Tibial nerve (tissue), 4 donors: ENCODE results near the gene ZNHIT2. TPM values are rescaled to one million over a fixed set of nuclear protein-coding genes. Genes with fewer than 3 reads are reported as not detected.
A peak's percentile ranks its signal among the peaks of the same experiment; 100 is the strongest.

ENCODE experiments used
- DNase-seq, 2 donors: peaks; one replicate each; pipeline ENCODE4 v3.0.0-alpha.2; 2019; ENCODE audit warnings: low spot score in 2 of 2
- H3K27ac ChIP-seq, 4 donors: fragments of 200-600 bp; sonication (generic) in 3 of 4; one replicate each; pipeline ENCODE4 v1.5.1; 2017 to 2019; ENCODE audit warnings: mild to moderate bottlenecking in 1 of 4
- H3K27me3 ChIP-seq, 2 donors: fragments of 200-600 bp; sonication (generic) in 1 of 2; one replicate each; pipeline versions ENCODE4 v1.5.1 to v1.6.0; 2017 to 2019
- H3K36me3 ChIP-seq, 3 donors: fragments of 200-600 bp; sonication (generic); one replicate each; pipeline ENCODE4 v1.5.1; 2018 to 2019
- H3K4me1 ChIP-seq, 4 donors: fragments of 200-600 bp; sonication (generic) in 3 of 4; one replicate each; pipeline ENCODE4 v1.5.1; 2017 to 2019
- H3K4me3 ChIP-seq, 4 donors: fragments of 200-600 bp; sonication (generic) in 3 of 4; one replicate each; pipeline ENCODE4 v1.5.1; 2017 to 2019; ENCODE audit warnings: mild to moderate bottlenecking in 1 of 4, moderate library complexity in 1 of 4
- H3K9me3 ChIP-seq, 4 donors: fragments of 200-600 bp; sonication (generic) in 3 of 4; one replicate each; pipeline ENCODE4 v1.5.1; 2017 to 2019
- EP300 ChIP-seq, 2 donors: sonication (generic); formaldehyde crosslinking; IDR thresholded peaks; one replicate each; pipeline ENCODE4 v1.6.1; 2017; ENCODE audit warnings: antibody characterized with exemption in 2 of 2, mild to moderate bottlenecking in 1 of 2
- POLR2A ChIP-seq, 2 donors: fragments of 450-650 bp; IDR thresholded peaks; one replicate each; pipeline ENCODE4 v1.6.1; 2017; ENCODE audit warnings: antibody characterized with exemption in 2 of 2, mild to moderate bottlenecking in 2 of 2, moderate library complexity in 2 of 2
- WGBS, 2 donors: methylation state at CpG; one replicate each; pipeline ENCODE4 v1.1.5; 2018; 5-methylcytosine and 5-hydroxymethylcytosine counted together
- total RNA-seq, 4 donors: library from RNA; depleted of rRNA; stranded (reverse); fragments of >200 nt; gene quantifications; one replicate each; pipeline ENCODE4 v1.1.0, GENCODE V29; 2016
- TF ChIP-seq, protein P1 (sequence below), 5 experiments: fragments of 200-600 bp in 3 of 5; fragments of 450-650 bp in 2 of 5; sonication (generic) in 3 of 5; IDR thresholded peaks; one replicate each; pipeline ENCODE4 v1.5.1; 2016 to 2019; ENCODE audit warnings: antibody characterized with exemption in 5 of 5, mild to moderate bottlenecking in 3 of 5, moderate library complexity in 2 of 5

Gene ZNHIT2
- total RNA-seq, 4 donors from 2014 or later, result 19.2 to 26.8 (median 22.6) TPM

DNA sequence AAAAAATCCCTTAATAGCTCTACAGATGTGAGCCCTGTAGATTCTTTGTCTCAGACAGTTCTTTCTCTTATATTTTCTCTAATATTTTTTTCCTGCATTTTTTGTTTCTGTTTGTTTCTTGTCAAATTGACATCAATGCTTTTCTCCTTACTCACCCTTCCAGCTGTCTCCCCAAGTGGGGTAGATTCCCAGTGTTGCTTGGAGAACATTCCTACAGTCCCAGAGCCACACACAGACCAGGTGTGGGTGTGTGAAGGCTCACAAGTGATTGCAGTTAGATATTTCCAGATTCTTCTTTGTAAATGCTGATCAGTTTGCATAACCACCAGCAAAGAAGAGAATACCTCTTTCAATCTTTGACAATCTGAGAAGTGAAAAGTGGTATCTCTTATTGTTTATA, 14.0 kb downstream of the ZNHIT2 start:
- no peak for DNase-seq
- TF ChIP-seq POLR2A (IDR thresholded peaks at IDR 0.05) (no peak), EP300 (IDR thresholded peaks at IDR 0.05) (no peak)
- TF ChIP-seq, protein P1, sequence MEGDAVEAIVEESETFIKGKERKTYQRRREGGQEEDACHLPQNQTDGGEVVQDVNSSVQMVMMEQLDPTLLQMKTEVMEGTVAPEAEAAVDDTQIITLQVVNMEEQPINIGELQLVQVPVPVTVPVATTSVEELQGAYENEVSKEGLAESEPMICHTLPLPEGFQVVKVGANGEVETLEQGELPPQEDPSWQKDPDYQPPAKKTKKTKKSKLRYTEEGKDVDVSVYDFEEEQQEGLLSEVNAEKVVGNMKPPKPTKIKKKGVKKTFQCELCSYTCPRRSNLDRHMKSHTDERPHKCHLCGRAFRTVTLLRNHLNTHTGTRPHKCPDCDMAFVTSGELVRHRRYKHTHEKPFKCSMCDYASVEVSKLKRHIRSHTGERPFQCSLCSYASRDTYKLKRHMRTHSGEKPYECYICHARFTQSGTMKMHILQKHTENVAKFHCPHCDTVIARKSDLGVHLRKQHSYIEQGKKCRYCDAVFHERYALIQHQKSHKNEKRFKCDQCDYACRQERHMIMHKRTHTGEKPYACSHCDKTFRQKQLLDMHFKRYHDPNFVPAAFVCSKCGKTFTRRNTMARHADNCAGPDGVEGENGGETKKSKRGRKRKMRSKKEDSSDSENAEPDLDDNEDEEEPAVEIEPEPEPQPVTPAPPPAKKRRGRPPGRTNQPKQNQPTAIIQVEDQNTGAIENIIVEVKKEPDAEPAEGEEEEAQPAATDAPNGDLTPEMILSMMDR (IDR thresholded peaks at IDR 0.05), result no peak
- Histone ChIP-seq H3K9me3 (no peaks in the 10 kb centered on the region), H3K27me3 (no peaks in the 10 kb centered on the region), H3K36me3 (peaks cover 0 to 32% (median 7%) of the 10 kb centered on the region in 3 donors), H3K27ac (no peak overlapping the region), H3K4me1 (peaks cover 0 to 21% (median 0%) of the 10 kb centered on the region in 4 donors), H3K4me3 (no peak overlapping the region)

DNA sequence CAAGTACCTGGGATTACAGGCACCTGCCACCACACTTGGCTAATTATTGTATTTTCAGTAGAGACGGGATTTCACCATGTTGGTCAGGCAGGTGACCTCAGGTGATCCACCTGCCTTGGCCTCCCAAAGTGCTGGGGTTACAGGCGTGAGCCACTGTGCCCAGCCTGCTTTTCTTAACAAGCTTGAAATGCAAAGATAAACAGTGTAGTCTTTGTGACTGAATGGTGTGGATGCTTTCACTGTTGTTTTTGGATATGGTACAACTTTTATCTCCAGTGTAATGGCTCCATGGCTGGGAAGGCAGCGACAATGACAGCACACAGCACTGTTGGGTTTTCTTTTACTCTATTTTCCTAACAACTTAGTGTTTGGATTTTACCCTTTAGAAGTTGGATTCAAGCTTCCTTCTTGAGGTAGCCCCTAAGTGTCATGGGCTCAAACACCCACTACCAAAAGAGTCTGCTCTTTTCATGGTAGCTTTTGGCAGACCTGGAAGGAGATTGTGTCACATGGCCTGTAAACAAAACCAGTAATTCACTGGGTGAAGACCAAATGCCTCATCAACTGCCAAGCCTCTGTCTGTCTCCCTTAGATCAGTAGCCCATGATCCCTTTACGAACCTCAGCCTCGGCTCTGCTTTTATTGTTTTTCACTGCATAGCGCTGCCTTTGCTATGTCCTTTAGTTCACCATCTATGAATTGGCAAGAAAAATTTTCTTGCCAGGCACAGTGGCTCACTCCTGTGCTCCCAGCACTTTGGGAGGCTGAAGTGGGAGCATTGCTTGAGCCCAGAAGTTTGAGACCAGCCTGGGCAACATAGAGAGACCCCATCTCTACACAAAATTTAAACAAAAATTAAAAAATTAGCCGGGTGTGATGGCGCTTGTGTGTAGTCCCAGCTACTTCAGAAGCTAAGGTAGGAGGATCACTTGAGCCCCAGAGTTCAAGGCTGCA, 15.1 kb downstream of the ZNHIT2 start:
- Histone ChIP-seq H3K4me1 (peaks cover 0 to 32% (median 2%) of the 10 kb centered on the region in 4 donors), H3K36me3 (peaks cover 0 to 32% (median 0%) of the 10 kb centered on the region in 3 donors), H3K4me3 (no peak overlapping the region), H3K9me3 (no peaks in the 10 kb centered on the region), H3K27me3 (no peaks in the 10 kb centered on the region), H3K27ac (no peak overlapping the region)
- DNase-seq, result no peak
- TF ChIP-seq, protein P1 (IDR thresholded peaks at IDR 0.05), result no peak
- TF ChIP-seq EP300 (IDR thresholded peaks at IDR 0.05), result no peak
- no peak for TF ChIP-seq POLR2A (IDR thresholded peaks at IDR 0.05)
- WGBS, 2 donors, result 65 to 68% methylated on average over 8 of the region's 8 CpGs

DNA sequence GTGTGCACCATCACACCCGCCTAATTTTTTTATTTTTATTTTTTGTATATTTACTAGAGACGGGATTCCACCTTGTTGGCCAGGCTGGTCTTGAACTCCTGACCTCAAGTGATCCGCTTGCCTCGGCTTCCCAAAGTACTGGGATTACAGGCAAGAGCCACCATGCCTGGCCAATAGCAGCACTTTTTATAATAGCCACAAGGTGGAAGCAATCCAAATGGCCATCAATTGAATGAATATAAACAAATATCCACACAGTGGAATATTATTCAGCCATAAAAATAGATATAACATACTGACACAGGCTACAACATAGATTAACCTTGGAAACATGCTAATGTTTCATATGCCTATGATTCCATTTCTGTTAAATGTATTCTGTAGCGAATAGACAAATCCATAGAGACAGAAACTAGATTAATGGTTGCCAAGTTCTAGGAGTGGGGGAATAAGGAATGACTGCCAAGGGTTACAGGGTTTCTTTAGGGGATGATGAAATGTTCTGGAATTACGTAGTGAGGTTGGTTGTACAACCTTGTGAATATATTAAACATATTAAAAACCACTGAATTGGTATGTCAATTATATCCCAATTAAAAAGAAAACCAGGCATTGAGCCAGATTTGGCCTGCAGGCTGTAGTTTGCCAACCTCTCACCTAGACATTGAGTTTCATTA, 16.7 kb downstream of the ZNHIT2 start:
- Histone ChIP-seq H3K27me3 (no peaks in the 10 kb centered on the region), H3K9me3 (no peaks in the 10 kb centered on the region), H3K27ac (no peak overlapping the region), H3K4me3 (no peak overlapping the region), H3K4me1 (peaks cover 0 to 41% (median 10%) of the 10 kb centered on the region in 4 donors), H3K36me3 (peaks cover 0 to 27% (median 0%) of the 10 kb centered on the region in 3 donors)
- WGBS, 2 donors, result 87 to 88% methylated on average over 6 of the region's 6 CpGs
- no peak for DNase-seq
- TF ChIP-seq EP300 (IDR thresholded peaks at IDR 0.05), result no peak
- TF ChIP-seq, protein P1 (IDR thresholded peaks at IDR 0.05), result no peak
- TF ChIP-seq POLR2A (IDR thresholded peaks at IDR 0.05), result no peak

DNA sequence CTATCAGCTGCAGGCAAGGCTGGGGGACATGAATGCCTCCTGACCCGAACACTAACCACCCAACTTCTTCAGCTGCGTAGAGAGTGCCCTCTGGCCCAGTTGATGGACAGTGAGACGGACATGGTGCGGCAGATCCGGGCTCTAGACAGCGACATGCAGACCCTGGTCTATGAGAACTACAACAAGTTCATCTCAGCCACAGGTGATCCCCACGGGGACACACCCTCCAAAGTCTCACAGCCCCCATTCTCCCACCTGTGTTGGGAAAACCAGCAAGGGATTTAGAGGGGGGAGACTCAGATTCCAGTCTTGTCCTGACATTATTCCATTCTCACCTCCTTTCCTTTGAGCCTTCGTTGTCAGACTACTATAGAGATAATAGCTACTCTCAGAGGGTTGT, 20.6 kb downstream of the ZNHIT2 start:
- Histone ChIP-seq H3K27me3 (no peaks in the 10 kb centered on the region), H3K27ac (peak overlapping the region in 3 of 4 donors; percentile 92 to 95 (median 93)), H3K36me3 (peaks cover 0 to 11% (median 0%) of the 10 kb centered on the region in 3 donors), H3K4me1 (peaks cover 0 to 35% (median 12%) of the 10 kb centered on the region in 4 donors), H3K4me3 (peak overlapping the region; percentile 90 to 94 (median 92)), H3K9me3 (no peaks in the 10 kb centered on the region)
- 33 to 42% methylated on average over 8 of the region's 8 CpGs for WGBS, 2 donors
- TF ChIP-seq EP300 (IDR thresholded peaks at IDR 0.05) (no peak), POLR2A (IDR thresholded peaks at IDR 0.05) (no peak)
- TF ChIP-seq, protein P1 (IDR thresholded peaks at IDR 0.05), result no peak
- no peak for DNase-seq
